ENCODE measurements around the gene FNDC4. TPM values are rescaled to one million over a fixed set of nuclear protein-coding genes. Genes with fewer than 3 reads are reported as not detected.

The FNDC4 gene
- polyA plus RNA-seq, 3 donors from 2014 or later, result not detected

Other genes starting within 250 kb of the FNDC4 start
- not detected for gene SLC30A3, start 232.2 kb downstream of the FNDC4 start, polyA plus RNA-seq
- gene DNAJC5G, start 219.8 kb downstream of the FNDC4 start, polyA plus RNA-seq, result not detected
- gene TRIM54, start 212.8 kb downstream of the FNDC4 start, polyA plus RNA-seq, result under 1 TPM; 0.12 to 0.49 (median 0.48) TPM
- gene UCN, start 186.8 kb downstream of the FNDC4 start, polyA plus RNA-seq, result under 1 TPM in 1 of 3 donors, not detected in 2; 0.66 TPM
- gene MPV17, start 172.1 kb downstream of the FNDC4 start, polyA plus RNA-seq, result 100 to 1,000 TPM; 101 to 276 (median 130) TPM
- 10 to 100 TPM; 22.1 to 43.7 (median 34.7) TPM for gene GTF3C2, start 138.4 kb downstream of the FNDC4 start, polyA plus RNA-seq
- 10 to 100 TPM; 21.3 to 33.1 (median 24.7) TPM for gene EIF2B4, start 124.9 kb downstream of the FNDC4 start, polyA plus RNA-seq
- 100 to 1,000 TPM; 236 to 321 (median 261) TPM for gene SNX17, start 124.6 kb downstream of the FNDC4 start, polyA plus RNA-seq
- gene ZNF513, start 114.5 kb downstream of the FNDC4 start, polyA plus RNA-seq, result 1 to 10 TPM; 2.2 to 6.3 (median 2.7) TPM
- 100 to 1,000 TPM in 2 of 3 donors, 10 to 100 TPM in 1; 71.3 to 116 (median 104) TPM for gene PPM1G, start 85.6 kb downstream of the FNDC4 start, polyA plus RNA-seq
- gene NRBP1, start 66.6 kb downstream of the FNDC4 start, polyA plus RNA-seq, result 100 to 1,000 TPM in 2 of 3 donors, 10 to 100 TPM in 1; 85.7 to 154 (median 147) TPM
- under 1 TPM in 1 of 3 donors, not detected in 2; 0.63 TPM for gene KRTCAP3, start 52.8 kb downstream of the FNDC4 start, polyA plus RNA-seq
- gene IFT172, start 5.5 kb downstream of the FNDC4 start, polyA plus RNA-seq, result 1 to 10 TPM in 2 of 3 donors, under 1 TPM in 1; 0.76 to 8.4 (median 3.1) TPM
- not detected for gene GCKR, start 1.6 kb upstream of the FNDC4 start, polyA plus RNA-seq
- 10 to 100 TPM; 17.4 to 23.4 (median 23.3) TPM for gene ZNF512, start 87.8 kb upstream of the FNDC4 start, polyA plus RNA-seq
- gene CCDC121, start 133.8 kb upstream of the FNDC4 start, polyA plus RNA-seq, result 1 to 10 TPM in 2 of 3 donors, not detected in 1; 1.1 to 2.9 TPM
- gene GPN1, start 133.8 kb upstream of the FNDC4 start, polyA plus RNA-seq, result 100 to 1,000 TPM in 1 of 3 donors, 10 to 100 TPM in 2; 89.9 to 125 (median 92.1) TPM
- gene SUPT7L, start 168.4 kb upstream of the FNDC4 start, polyA plus RNA-seq, result 10 to 100 TPM; 16.1 to 26.5 (median 17.6) TPM
- gene SLC4A1AP, start 168.7 kb upstream of the FNDC4 start, polyA plus RNA-seq, result 10 to 100 TPM; 23.9 to 29.6 (median 27.6) TPM

All from immature natural killer cell (primary cell).